MM.1S (cell line): ENCODE measurements around the gene NFX1.

Source experiments
- DNase-seq: peaks from one replicate; pipeline ENCODE4 v3.0.0-alpha.2; 2015
- H2AFZ ChIP-seq: fragments of 300-600 bp; sonication (generic); 2 replicates; pipeline ENCODE4 v1.6.0; 2016; ENCODE audit warnings: antibody characterized with exemption, low read length
- H3F3A ChIP-seq: fragments of 300-600 bp; sonication (generic); 2 replicates; pipeline ENCODE4 v1.6.1; 2016; ENCODE audit warnings: mild to moderate bottlenecking, antibody characterized with exemption, low read length, moderate library complexity, mixed read lengths; ENCODE audit not compliant: insufficient read depth
- H3K27ac ChIP-seq: fragments of 300-600 bp; sonication (generic); 2 replicates; pipeline ENCODE4 v1.5.1; 2016; ENCODE audit warnings: mild to moderate bottlenecking, low read length
- H3K27me3 ChIP-seq: fragments of 300-600 bp; sonication (generic); replicated peaks from 2 replicates; pipeline ENCODE4 v1.6.0; 2016; ENCODE audit warnings: low read length; ENCODE audit not compliant: insufficient read depth
- H3K36me3 ChIP-seq: fragments of 300-600 bp; sonication (generic); replicated peaks from 2 replicates; pipeline ENCODE4 v1.6.1; 2016; ENCODE audit warnings: mild to moderate bottlenecking, low read length, mixed read lengths; ENCODE audit not compliant: insufficient read depth
- H3K4me1 ChIP-seq: fragments of 300-600 bp; sonication (generic); 2 replicates; pipeline ENCODE4 v1.6.1; 2016; ENCODE audit warnings: low read length, mixed read lengths
- H3K4me2 ChIP-seq: fragments of 300-600 bp; sonication (generic); 2 replicates; pipeline ENCODE4 v1.6.0; 2016; ENCODE audit warnings: low read depth, low read length
- H3K4me3 ChIP-seq: fragments of 300-600 bp; sonication (generic); 2 replicates; pipeline ENCODE4 v1.5.1; 2016; ENCODE audit warnings: low read length, mixed read lengths
- H3K79me2 ChIP-seq: fragments of 300-600 bp; sonication (generic); 2 replicates; pipeline ENCODE4 v1.6.1; 2016; ENCODE audit warnings: mixed run types, low read length, mixed read lengths
- H3K9ac ChIP-seq: fragments of 300-600 bp; sonication (generic); 2 replicates; pipeline ENCODE4 v1.6.1; 2016; ENCODE audit warnings: low read length, mixed read lengths
- H3K9me2 ChIP-seq: fragments of 300-600 bp; sonication (generic); replicated peaks from 2 replicates; pipeline ENCODE4 v1.6.1; 2016; ENCODE audit warnings: mild to moderate bottlenecking, low read length, mixed read lengths; ENCODE audit not compliant: insufficient read depth
- H3K9me3 ChIP-seq: fragments of 300-600 bp; sonication (generic); replicated peaks from 2 replicates; pipeline ENCODE4 v1.6.1; 2016; ENCODE audit warnings: mild to moderate bottlenecking, low read length, mixed read lengths; ENCODE audit not compliant: insufficient read depth
- H4K20me1 ChIP-seq: fragments of 300-600 bp; sonication (generic); 2 replicates; pipeline ENCODE4 v1.6.1; 2016; ENCODE audit warnings: mild to moderate bottlenecking, low read length, moderate library complexity, mixed read lengths; ENCODE audit not compliant: insufficient read depth
- CTCF ChIP-seq: fragments of 300-600 bp; sonication (generic); IDR thresholded peaks from 2 replicates; pipeline ENCODE4 v1.5.1; 2016; ENCODE audit warnings: antibody characterized with exemption, low read length, mixed read lengths
- EZH2 ChIP-seq: fragments of 300-600 bp; sonication (generic); optimal IDR thresholded peaks from 2 replicates; pipeline ENCODE3; 2017; ENCODE audit warnings: low read depth, mild to moderate bottlenecking, antibody characterized with exemption, low read length, mixed read lengths
- EZH2phosphoT487 ChIP-seq: fragments of 300-600 bp; sonication (generic); IDR thresholded peaks from 2 replicates; pipeline ENCODE4 v1.6.1; 2018; ENCODE audit warnings: antibody characterized with exemption, low read length

NFX1 gene

GRCh38 chr9:33415501-33416038 lies 125.3 kb downstream of the NFX1 start:
- DNase-seq: peak; percentile 92
- Histone ChIP-seq H3K4me1 (peaks cover 31% of the 10 kb centered on the region), H3K9me3 (no peaks in the 10 kb centered on the region), H3K4me3 (no peak overlapping the region), H3K9me2 (no peaks in the 10 kb centered on the region), H3K9ac (peak overlapping the region; percentile 37; the same call in 1 of the 2 replicates), H3K4me2 (peak overlapping the region; percentile 54), H2AFZ (peak overlapping the region; percentile 46), H3K27me3 (no peaks in the 10 kb centered on the region), H3F3A (peaks cover 11% of the 10 kb centered on the region; the same call in 1 of the 2 replicates), H3K79me2 (no peaks in the 10 kb centered on the region), H3K36me3 (no peaks in the 10 kb centered on the region), H3K27ac (peak overlapping the region; percentile 63), H4K20me1 (no peaks in the 10 kb centered on the region)
- peak; percentile 96 for TF ChIP-seq CTCF
- no peak for TF ChIP-seq EZH2phosphoT487

- H4K20me1 ChIP-seq: no peaks in the 10 kb centered on the region
- no peak overlapping the region for H3K4me3 ChIP-seq
- no peaks in the 10 kb centered on the region for H3K36me3 ChIP-seq
- peak overlapping the region; percentile 54; the same call in 1 of the 2 replicates for H3K4me2 ChIP-seq
- H3K27ac ChIP-seq: no peak overlapping the region
- no peaks in the 10 kb centered on the region for H3K27me3 ChIP-seq
- no peak overlapping the region for H2AFZ ChIP-seq
- H3K79me2 ChIP-seq: no peaks in the 10 kb centered on the region
- H3K9me3 ChIP-seq: no peaks in the 10 kb centered on the region
- TF ChIP-seq EZH2 (no peak), EZH2phosphoT487 (no peak), CTCF (no peak)
- peaks cover 11% of the 10 kb centered on the region; the same call in 1 of the 2 replicates for H3F3A ChIP-seq
- H3K9ac ChIP-seq: no peak overlapping the region
- peaks cover 31% of the 10 kb centered on the region for H3K4me1 ChIP-seq
- DNase-seq: peak; percentile 32
- H3K9me2 ChIP-seq: no peaks in the 10 kb centered on the region
These were observed 126.7 kb downstream of the NFX1 start for GRCh38 chr9:33416996-33417395.

GRCh38 chr9:33418090-33418489 lies 127.8 kb downstream of the NFX1 start:
- no peak overlapping the region for H2AFZ ChIP-seq
- H4K20me1 ChIP-seq: no peaks in the 10 kb centered on the region
- no peaks in the 10 kb centered on the region for H3K79me2 ChIP-seq
- H3K27me3 ChIP-seq: no peaks in the 10 kb centered on the region
- H3K36me3 ChIP-seq: no peaks in the 10 kb centered on the region
- no peaks in the 10 kb centered on the region for H3K9me2 ChIP-seq
- no peak for DNase-seq
- H3K9ac ChIP-seq: no peak overlapping the region
- H3F3A ChIP-seq: peaks cover 11% of the 10 kb centered on the region; the same call in 1 of the 2 replicates
- H3K4me2 ChIP-seq: no peak overlapping the region
- peaks cover 31% of the 10 kb centered on the region for H3K4me1 ChIP-seq
- H3K4me3 ChIP-seq: no peak overlapping the region
- TF ChIP-seq CTCF (no peak), EZH2 (no peak), EZH2phosphoT487 (no peak)
- H3K27ac ChIP-seq: no peak overlapping the region
- no peaks in the 10 kb centered on the region for H3K9me3 ChIP-seq
